NCI-H2171 treated with DMSO at 0.1 percent for 48 hours (cell line): ENCODE data around the gene SLC1A2.

Experiments
- DNase-seq: peaks from one replicate; lab custom pipeline; 2025; lab: John Stamatoyannopoulos, UW

SLC1A2 gene

GRCh38 chr11:35303596-35304385 is 115.6 kb downstream of the SLC1A2 start:
- no peak for DNase-seq

GRCh38 chr11:35302398-35302797 is 117.0 kb downstream of the SLC1A2 start:
- no peak for DNase-seq

- no peak for DNase-seq
Measured at GRCh38 chr11:35298369-35298768, 121.0 kb downstream of the SLC1A2 start.

GRCh38 chr11:35295751-35296150 is 123.6 kb downstream of the SLC1A2 start:
- no peak for DNase-seq

- DNase-seq = no peak
Measured at GRCh38 chr11:35293699-35294098, 125.7 kb downstream of the SLC1A2 start.

- no peak for DNase-seq
Measured at GRCh38 chr11:35293035-35293434, 126.3 kb downstream of the SLC1A2 start.

- peak; percentile 65 for DNase-seq
Measured at GRCh38 chr11:35292279-35292678, 127.1 kb downstream of the SLC1A2 start.

GRCh38 chr11:35290876-35291275 is 128.5 kb downstream of the SLC1A2 start:
- no peak for DNase-seq

- DNase-seq = no peak
Measured at GRCh38 chr11:35289821-35290220, 129.5 kb downstream of the SLC1A2 start.

GRCh38 chr11:35288817-35289541 is 130.4 kb downstream of the SLC1A2 start:
- DNase-seq = no peak

GRCh38 chr11:35288309-35288708 is 131.0 kb downstream of the SLC1A2 start:
- DNase-seq = no peak

- DNase-seq = no peak
Measured at GRCh38 chr11:35287344-35287890, 131.9 kb downstream of the SLC1A2 start.

- no peak for DNase-seq
Measured at GRCh38 chr11:35286126-35286525, 133.2 kb downstream of the SLC1A2 start.

GRCh38 chr11:35285471-35285870 is 133.9 kb downstream of the SLC1A2 start:
- peak; percentile 85 for DNase-seq

GRCh38 chr11:35282221-35282882 is 137.0 kb downstream of the SLC1A2 start:
- DNase-seq = no peak

- no peak for DNase-seq
Measured at GRCh38 chr11:35281169-35281688, 138.1 kb downstream of the SLC1A2 start.

GRCh38 chr11:35280727-35281126 is 138.6 kb downstream of the SLC1A2 start:
- DNase-seq = no peak

GRCh38 chr11:35277827-35278226 is 141.5 kb downstream of the SLC1A2 start:
- peak; percentile 64 for DNase-seq

- DNase-seq = no peak
Measured at GRCh38 chr11:35276396-35277145, 142.8 kb downstream of the SLC1A2 start.

- DNase-seq = no peak
Measured at GRCh38 chr11:35275786-35276170, 143.6 kb downstream of the SLC1A2 start.

GRCh38 chr11:35274909-35275785 is 144.2 kb downstream of the SLC1A2 start:
- DNase-seq = no peak
